GM23338 (cell line): ENCODE measurements around the gene ASPG. TPM values are rescaled to one million over a fixed set of nuclear protein-coding genes. Genes with fewer than 3 reads are reported as not detected.

ENCODE experiments used
- ATAC-seq: fragments of 200-7000 bp; cut with Tn5 transposase; 3 replicates; pipeline ENCODE4 v1.9.1; 2020
- DNase-seq: peaks from one replicate; pipeline ENCODE4 v3.0.0-alpha.2; 2015; ENCODE audit warnings: low spot score
- H2AFZ ChIP-seq: fragments of 200-600 bp; sonication (generic); 2 replicates; pipeline ENCODE4 v1.8.0; 2016; ENCODE audit warnings: antibody characterized with exemption, mild to moderate bottlenecking, moderate library complexity
- H3F3A ChIP-seq: fragments of 200-600 bp; sonication (generic); replicated peaks from 2 replicates; pipeline ENCODE4 v1.8.0; 2017; ENCODE audit warnings: antibody characterized with exemption, mixed run types, low read depth
- H3K27ac ChIP-seq: fragments of 200-600 bp; sonication (generic); 2 replicates; pipeline ENCODE4 v1.6.1; 2016; ENCODE audit warnings: low read depth
- H3K27me3 ChIP-seq: fragments of 200-600 bp; sonication (generic); 2 replicates; pipeline ENCODE4 v1.8.0; 2016; ENCODE audit warnings: mild to moderate bottlenecking, mixed run types, moderate library complexity; ENCODE audit not compliant: insufficient read depth
- H3K36me3 ChIP-seq: fragments of 200-600 bp; sonication (generic); 2 replicates; pipeline ENCODE4 v1.8.0; 2016; ENCODE audit warnings: mild to moderate bottlenecking; ENCODE audit not compliant: insufficient read depth
- H3K4me1 ChIP-seq: fragments of 200-600 bp; sonication (generic); 2 replicates; pipeline ENCODE4 v1.8.0; 2016; ENCODE audit warnings: mild to moderate bottlenecking, moderate library complexity; ENCODE audit not compliant: insufficient read depth
- H3K4me2 ChIP-seq: fragments of 200-600 bp; sonication (generic); 2 replicates; pipeline ENCODE4 v1.7.1; 2017; ENCODE audit warnings: mixed run types
- H3K4me3 ChIP-seq: fragments of 200-600 bp; sonication (generic); 2 replicates; pipeline ENCODE4 v1.6.1; 2016; ENCODE audit warnings: mixed run types
- H3K79me2 ChIP-seq: fragments of 200-600 bp; sonication (generic); replicated peaks from 2 replicates; pipeline ENCODE4 v1.8.0; 2017; ENCODE audit warnings: mild to moderate bottlenecking; ENCODE audit not compliant: insufficient read depth
- H3K9me2 ChIP-seq: fragments of 200-600 bp; sonication (generic); 2 replicates; pipeline ENCODE4 v1.8.0; 2017; ENCODE audit not compliant: insufficient read depth
- H4K20me1 ChIP-seq: fragments of 200-600 bp; sonication (generic); replicated peaks from 2 replicates; pipeline ENCODE4 v1.8.0; 2017; ENCODE audit warnings: mild to moderate bottlenecking; ENCODE audit not compliant: insufficient read depth
- H3K27ac Mint-ChIP-seq: 2 replicates; pipeline ENCODE4 v1.8.0; 2020; ENCODE audit warnings: inconsistent platforms, mild to moderate bottlenecking, moderate library complexity, mixed read lengths
- H3K27me3 Mint-ChIP-seq: 3 replicates; pipeline ENCODE4 v1.8.0; 2022; ENCODE audit warnings: low read depth, mild to moderate bottlenecking, moderate library complexity, mixed read lengths, inconsistent platforms; ENCODE audit not compliant: insufficient read depth, poor library complexity
- H3K36me3 Mint-ChIP-seq: 3 replicates; pipeline ENCODE4 v1.8.0; 2021; ENCODE audit warnings: low read depth, mild to moderate bottlenecking, inconsistent platforms, moderate library complexity, mixed read lengths
- H3K4me1 Mint-ChIP-seq: 3 replicates; pipeline ENCODE4 v1.8.0; 2020; ENCODE audit warnings: mild to moderate bottlenecking, inconsistent platforms, mixed read lengths
- H3K4me3 Mint-ChIP-seq: 3 replicates; pipeline ENCODE4 v1.8.0; 2021; ENCODE audit warnings: moderate library complexity, mild to moderate bottlenecking, inconsistent platforms, mixed read lengths
- H3K9me3 Mint-ChIP-seq: 3 replicates; pipeline ENCODE4 v1.8.0; 2020; ENCODE audit warnings: moderate library complexity, mild to moderate bottlenecking, inconsistent platforms, mixed read lengths
- CREB1 ChIP-seq: fragments of 250-450 bp; sonication (Bioruptor Pico); IDR thresholded peaks from 2 replicates; pipeline ENCODE4 v1.5.0; 2020; ENCODE audit warnings: low read depth, mild to moderate bottlenecking, moderate library complexity
- CTCF ChIP-seq, 2 experiments: fragments of 200-600 bp in 1 of 2; sonication (generic) in 1 of 2; conservative IDR thresholded peaks; 2 replicates each; pipeline versions ENCODE4 v1.5.1 to v1.6.1; 2016 to 2017; ENCODE audit warnings: antibody characterized with exemption in 2 of 2, low read depth in 2 of 2, mild to moderate bottlenecking in 2 of 2, moderate library complexity in 1 of 2
- ETS1 ChIP-seq: IDR thresholded peaks from 2 replicates; pipeline ENCODE4 v1.6.1; 2016; ENCODE audit warnings: antibody characterized with exemption
- EZH2 ChIP-seq: fragments of 200-600 bp; sonication (generic); IDR thresholded peaks from one replicate; pipeline ENCODE4 v1.8.0; 2017; ENCODE audit warnings: antibody characterized with exemption, mild to moderate bottlenecking, low read depth; ENCODE audit not compliant: unreplicated experiment
- EZH2phosphoT487 ChIP-seq: fragments of 200-600 bp; sonication (generic); IDR thresholded peaks from one replicate; pipeline ENCODE4 v1.8.1; 2018; ENCODE audit warnings: antibody characterized with exemption; ENCODE audit not compliant: unreplicated experiment
- JUNB ChIP-seq: IDR thresholded peaks from one replicate; pipeline ENCODE4 v1.6.1; 2016; ENCODE audit warnings: antibody characterized with exemption; ENCODE audit not compliant: unreplicated experiment
- NANOG ChIP-seq: IDR thresholded peaks from 2 replicates; pipeline ENCODE4 v1.6.1; 2016; ENCODE audit warnings: antibody characterized with exemption, borderline replicate concordance
- POLR2AphosphoS5 ChIP-seq: IDR thresholded peaks from 2 replicates; pipeline ENCODE4 v1.6.1; 2016; ENCODE audit warnings: antibody characterized with exemption, low read depth
- REST ChIP-seq: IDR thresholded peaks from one replicate; pipeline ENCODE4 v1.6.1; 2018; ENCODE audit warnings: antibody characterized with exemption; ENCODE audit not compliant: unreplicated experiment
- ZNF114 ChIP-seq: fragments of 250-450 bp; sonication (Bioruptor Pico); IDR thresholded peaks from 2 replicates; pipeline ENCODE4 v1.5.0; 2020; ENCODE audit warnings: mild to moderate bottlenecking, moderate library complexity
- ZNF462 ChIP-seq: fragments of 250-450 bp; sonication (Bioruptor Pico); IDR thresholded peaks from 2 replicates; pipeline ENCODE4 v1.5.0; 2020; ENCODE audit warnings: mild to moderate bottlenecking, moderate library complexity
- polyA plus RNA-seq: library from polyadenylated mRNA; unstranded; fragments of >200 nt; fragmentation: Nextera tagmentation; extraction: Ambion mirVana; gene quantifications from 2 replicates; pipeline ENCODE4 v1.2.1, GENCODE V29; 2016
- total RNA-seq: library from RNA; depleted of rRNA; stranded (reverse); fragments of >200 nt; shearing (Covaris generic); gene quantifications from 2 replicates; pipeline ENCODE4 v1.2.3, GENCODE V29; 2014

Gene ASPG
- total and polyA plus RNA-seq, 2 experiments from 2014 or later = 0.61 to 6.2 TPM

GRCh38 chr14:104138718-104139459 lies 53.4 kb downstream of the ASPG start:
- Mint-ChIP-seq H3K9me3 (no peaks in the 10 kb centered on the region), H3K4me1 (peaks cover 27% of the 10 kb centered on the region; the same call in 2 of the 3 replicates), H3K36me3 (no peaks in the 10 kb centered on the region), H3K27ac (no peak overlapping the region), H3K27me3 (peaks cover 32% of the 10 kb centered on the region), H3K4me3 (peak overlapping the region; percentile 72)
- Histone ChIP-seq H2AFZ (no peak overlapping the region), H3F3A (no peaks in the 10 kb centered on the region), H3K4me1 (peaks cover 12% of the 10 kb centered on the region), H3K4me3 (peak overlapping the region; percentile 71), H3K36me3 (no peaks in the 10 kb centered on the region), H4K20me1 (peaks cover 4% of the 10 kb centered on the region), H3K27me3 (peaks cover 27% of the 10 kb centered on the region), H3K4me2 (peak overlapping the region; percentile 90), H3K79me2 (peaks cover 45% of the 10 kb centered on the region), H3K9me2 (no peaks in the 10 kb centered on the region), H3K27ac (no peak overlapping the region)
- no peak for DNase-seq
- TF ChIP-seq ZNF114 (CRISPR knock-in tag) = no peak
- TF ChIP-seq ZNF462 (CRISPR knock-in tag) = no peak
- no peak for TF ChIP-seq ETS1
- TF ChIP-seq CTCF (conservative IDR thresholded peaks at IDR 0.05; ENCODE audit: low read depth in 2 of 2) = no peak
- TF ChIP-seq REST = no peak
- TF ChIP-seq CREB1 (CRISPR knock-in tag) = no peak
- TF ChIP-seq NANOG = no peak
- no peak for TF ChIP-seq EZH2
- TF ChIP-seq POLR2AphosphoS5 = no peak
- TF ChIP-seq EZH2phosphoT487 = no peak
- no peak for TF ChIP-seq JUNB
- peak; percentile 0; the same call in 2 of the 3 replicates for ATAC-seq
